ENCODE data around the gene HS3ST1. TPM values are rescaled to one million over a fixed set of nuclear protein-coding genes. Genes with fewer than 3 reads are reported as not detected.

Gene HS3ST1
- total RNA-seq, 1 experiment from 2014 or later: 134 TPM

GRCh38 chr4:11438647-11439046 lies 10.0 kb upstream of the HS3ST1 start:
- Histone ChIP-seq H3K9me3 (ENCODE audit: control insufficient read depth in 1 of 2, insufficient read depth in 1 of 2, low read depth in 1 of 2, low read length in 2 of 2) (no peaks in the 10 kb centered on the region), H3K27ac (ENCODE audit: low read depth, low read length) (no peak overlapping the region), H3K79me2 (ENCODE audit: insufficient read depth, low read length) (peaks cover 19% of the 10 kb centered on the region; the same call in 1 of the 2 replicates), H3K27me3 (ENCODE audit: insufficient read depth, low read length) (no peaks in the 10 kb centered on the region), H3K9ac (ENCODE audit: low read length) (no peak overlapping the region), H3K36me3 (ENCODE audit: control insufficient read depth in 1 of 2, insufficient read depth in 2 of 2, low read length in 2 of 2) (peaks cover 8 to 16% of the 10 kb centered on the region in 2 experiments), H2AFZ (ENCODE audit: low read depth, low read length, poor library complexity, severe bottlenecking) (no peak overlapping the region), H3K9me2 (ENCODE audit: insufficient read depth) (no peaks in the 10 kb centered on the region), H3K4me2 (ENCODE audit: low read length) (no peak overlapping the region), H3K4me3 (replicated peaks in 1 of 2; ENCODE audit: low read depth in 1 of 2, low read length in 2 of 2) (no peak overlapping the region), H4K20me1 (ENCODE audit: insufficient read depth) (no peaks in the 10 kb centered on the region), H3K4me1 (ENCODE audit: control insufficient read depth in 1 of 2, insufficient read depth in 2 of 2, low read length in 2 of 2) (peaks cover 2 to 11% of the 10 kb centered on the region in 2 experiments; a peak in 2 of 4 replicates)
- RAD21 ChIA-PET (ENCODE audit: low non-redundant PET in 1 of 2, low total read pairs in 2 of 2, uncharacterized antibody in 2 of 2, unreplicated experiment in 2 of 2): no interaction called here
- no TSS peak for BruUV-seq (replicated peaks)
- POLR2A ChIA-PET: no interaction called here
- ATAC-seq (no peak), DNase-seq (ENCODE audit: low read depth, low spot score) (no peak)
- CTCF ChIA-PET: no interaction called here
- intact Hi-C loops (cut with micrococcal nuclease): no loop called here
- TF ChIP-seq EGR1 (IDR thresholded peaks at IDR 0.05; ENCODE audit: low read depth): no peak

- no peak overlapping the region for H3K4me3 ChIP-seq (replicated peaks in 1 of 2; ENCODE audit: low read depth in 1 of 2, low read length in 2 of 2)
- peaks cover 16 to 26% of the 10 kb centered on the region in 2 experiments; a peak in 3 of 4 replicates for H3K4me1 ChIP-seq (ENCODE audit: control insufficient read depth in 1 of 2, insufficient read depth in 2 of 2, low read length in 2 of 2)
- ATAC-seq (no peak), DNase-seq (ENCODE audit: low read depth, low spot score) (no peak)
- POLR2A ChIA-PET: interaction anchor here (1.9 kb wide), 1 partner anchor 10 kb away, joined by 4 read pairs; no protein-coding TSS in a partner anchor
- no peaks in the 10 kb centered on the region for H4K20me1 ChIP-seq (ENCODE audit: insufficient read depth)
- H3K9me3 ChIP-seq (ENCODE audit: control insufficient read depth in 1 of 2, insufficient read depth in 1 of 2, low read depth in 1 of 2, low read length in 2 of 2): no peaks in the 10 kb centered on the region
- TF ChIP-seq POLR2A (IDR thresholded peaks at IDR 0.05; ENCODE audit: borderline replicate concordance, extremely low read depth, insufficient read depth, insufficient read length): no peak
- TF ChIP-seq ZNF274 (IDR thresholded peaks at IDR 0.05; ENCODE audit: low read depth, low read length): no peak
- no peak for TF ChIP-seq TCF7L2 (IDR thresholded peaks at IDR 0.05; ENCODE audit: borderline replicate concordance, extremely low read depth, insufficient read depth, insufficient read length)
- TF ChIP-seq JUND (IDR thresholded peaks at IDR 0.05): no peak
- no peak for TF ChIP-seq REST (IDR thresholded peaks at IDR 0.05; ENCODE audit: low read depth)
- TF ChIP-seq SRF (IDR thresholded peaks at IDR 0.05; ENCODE audit: low read depth): no peak
- TF ChIP-seq EGR1 (IDR thresholded peaks at IDR 0.05; ENCODE audit: low read depth): no peak
- TF ChIP-seq CEBPB (IDR thresholded peaks at IDR 0.05; ENCODE audit: low read depth): no peak
- no peak for TF ChIP-seq CTCF (IDR thresholded peaks at IDR 0.05 in 2 of 3, conservative IDR thresholded peaks at IDR 0.05 in 1 of 3; ENCODE audit: borderline replicate concordance in 1 of 3, insufficient read depth in 1 of 3, low read depth in 2 of 3, low read length in 2 of 3)
- TF ChIP-seq ATF3 (IDR thresholded peaks at IDR 0.05): no peak
- TF ChIP-seq FOSL1 (IDR thresholded peaks at IDR 0.05; ENCODE audit: low read depth): no peak
- no peak for TF ChIP-seq ELF1 (IDR thresholded peaks at IDR 0.05; ENCODE audit: borderline replicate concordance, low read depth)
- no peak for TF ChIP-seq CBX3 (IDR thresholded peaks at IDR 0.05; ENCODE audit: low read depth)
- TF ChIP-seq SP1 (IDR thresholded peaks at IDR 0.05; ENCODE audit: low read depth): no peak
- no peak for TF ChIP-seq SIN3A (IDR thresholded peaks at IDR 0.05; ENCODE audit: low read depth)
- no peak for TF ChIP-seq EZH2phosphoT487 (IDR thresholded peaks at IDR 0.05; ENCODE audit: borderline replicate concordance)
- no peak for TF ChIP-seq MAX (IDR thresholded peaks at IDR 0.05)
- no peak for TF ChIP-seq ZFX (IDR thresholded peaks at IDR 0.05)
- H3K9ac ChIP-seq (ENCODE audit: low read length): no peak overlapping the region
- no peak overlapping the region for H2AFZ ChIP-seq (ENCODE audit: low read depth, low read length, poor library complexity, severe bottlenecking)
- peaks cover 38% of the 10 kb centered on the region for H3K79me2 ChIP-seq (ENCODE audit: insufficient read depth, low read length)
- CTCF ChIA-PET: no interaction called here
- H3K27me3 ChIP-seq (ENCODE audit: insufficient read depth, low read length): no peaks in the 10 kb centered on the region
- H3K4me2 ChIP-seq (ENCODE audit: low read length): no peak overlapping the region
- H3K27ac ChIP-seq (ENCODE audit: low read depth, low read length): no peak overlapping the region
- no peaks in the 10 kb centered on the region for H3K9me2 ChIP-seq (ENCODE audit: insufficient read depth)
- no TSS peak for BruUV-seq (replicated peaks)
- RAD21 ChIA-PET (ENCODE audit: low non-redundant PET in 1 of 2, low total read pairs in 2 of 2, uncharacterized antibody in 2 of 2, unreplicated experiment in 2 of 2): no interaction called here
- intact Hi-C loops (cut with micrococcal nuclease): no loop called here
- H3K36me3 ChIP-seq (ENCODE audit: control insufficient read depth in 1 of 2, insufficient read depth in 2 of 2, low read length in 2 of 2): peaks cover 8 to 16% of the 10 kb centered on the region in 2 experiments
Observed at GRCh38 chr4:11436673-11437072, 8.0 kb upstream of the HS3ST1 start.

Measured in HCT116 (cell line).